ENCODE data around the gene MAP4K4.

MAP4K4 gene

GRCh38 chr2:101833890-101834523, 136.5 kb downstream of the MAP4K4 start:
- H3K27me3 ChIP-seq (ENCODE audit: low read length) = no peaks in the 10 kb centered on the region
- H3K27ac ChIP-seq (ENCODE audit: low read depth, low read length) = no peak overlapping the region
- H3K79me2 ChIP-seq (ENCODE audit: insufficient read depth, low read length) = 0 out of 2 replicates have a peak, but pooled peaks cover 2% of the 10 kb centered on the region
- H3K9ac ChIP-seq (ENCODE audit: low read length) = no peak overlapping the region
- H3F3A ChIP-seq (ENCODE audit: insufficient read depth) = peaks cover 2% of the 10 kb centered on the region; the same call in 1 of the 2 replicates
- H3K4me3 ChIP-seq (ENCODE audit: insufficient read depth, low read length, poor library complexity, severe bottlenecking) = no peak overlapping the region
- H3K9me3 ChIP-seq (ENCODE audit: insufficient read depth, low read length) = no peaks in the 10 kb centered on the region
- H3K9me2 ChIP-seq (replicated peaks; ENCODE audit: insufficient read depth, low read length) = no peaks in the 10 kb centered on the region
- H2AFZ ChIP-seq (ENCODE audit: low read depth, low read length, severe bottlenecking) = no peak overlapping the region
- H4K20me1 ChIP-seq (ENCODE audit: low read depth, low read length) = peaks cover 13% of the 10 kb centered on the region
- H3K4me2 ChIP-seq (ENCODE audit: low read depth, low read length, poor library complexity, severe bottlenecking) = no peak overlapping the region
- TF ChIP-seq CTCF (IDR thresholded peaks at IDR 0.05; ENCODE audit: insufficient read depth, low read length, poor library complexity, severe bottlenecking) = no peak
- TF ChIP-seq EZH2phosphoT487 (conservative IDR thresholded peaks at IDR 0.05; ENCODE audit: low read length) = no peak
- H3K36me3 ChIP-seq (ENCODE audit: low read length) = peaks cover 48% of the 10 kb centered on the region

- Histone ChIP-seq H3K27ac (ENCODE audit: low read depth, low read length) (no peak overlapping the region), H3K79me2 (ENCODE audit: insufficient read depth, low read length) (0 out of 2 replicates have a peak, but pooled peaks cover 4% of the 10 kb centered on the region), H3K36me3 (ENCODE audit: low read length) (peaks cover 54% of the 10 kb centered on the region), H3K9ac (ENCODE audit: low read length) (no peak overlapping the region), H3K9me2 (replicated peaks; ENCODE audit: insufficient read depth, low read length) (no peaks in the 10 kb centered on the region), H3K27me3 (ENCODE audit: low read length) (no peaks in the 10 kb centered on the region), H3K9me3 (ENCODE audit: insufficient read depth, low read length) (no peaks in the 10 kb centered on the region), H3K4me2 (ENCODE audit: low read depth, low read length, poor library complexity, severe bottlenecking) (no peak overlapping the region), H4K20me1 (ENCODE audit: low read depth, low read length) (peaks cover 2% of the 10 kb centered on the region; the same call in 1 of the 2 replicates), H2AFZ (ENCODE audit: low read depth, low read length, severe bottlenecking) (no peak overlapping the region), H3F3A (ENCODE audit: insufficient read depth) (no peaks in the 10 kb centered on the region), H3K4me3 (ENCODE audit: insufficient read depth, low read length, poor library complexity, severe bottlenecking) (no peak overlapping the region)
- no peak for TF ChIP-seq CTCF (IDR thresholded peaks at IDR 0.05; ENCODE audit: insufficient read depth, low read length, poor library complexity, severe bottlenecking)
- TF ChIP-seq EZH2phosphoT487 (conservative IDR thresholded peaks at IDR 0.05; ENCODE audit: low read length) = no peak
Measured at GRCh38 chr2:101837354-101837753, 139.8 kb downstream of the MAP4K4 start.

- H3K4me3 ChIP-seq (ENCODE audit: insufficient read depth, low read length, poor library complexity, severe bottlenecking) = no peak overlapping the region
- no peaks in the 10 kb centered on the region for H3F3A ChIP-seq (ENCODE audit: insufficient read depth)
- H3K9me2 ChIP-seq (replicated peaks; ENCODE audit: insufficient read depth, low read length) = no peaks in the 10 kb centered on the region
- 0 out of 2 replicates have a peak, but pooled peaks cover 4% of the 10 kb centered on the region for H3K79me2 ChIP-seq (ENCODE audit: insufficient read depth, low read length)
- H3K36me3 ChIP-seq (ENCODE audit: low read length) = peaks cover 43% of the 10 kb centered on the region
- no peaks in the 10 kb centered on the region for H3K9me3 ChIP-seq (ENCODE audit: insufficient read depth, low read length)
- no peak overlapping the region for H3K27ac ChIP-seq (ENCODE audit: low read depth, low read length)
- H3K9ac ChIP-seq (ENCODE audit: low read length) = no peak overlapping the region
- no peaks in the 10 kb centered on the region for H4K20me1 ChIP-seq (ENCODE audit: low read depth, low read length)
- H3K4me2 ChIP-seq (ENCODE audit: low read depth, low read length, poor library complexity, severe bottlenecking) = no peak overlapping the region
- TF ChIP-seq CTCF (IDR thresholded peaks at IDR 0.05; ENCODE audit: insufficient read depth, low read length, poor library complexity, severe bottlenecking) = no peak
- TF ChIP-seq EZH2phosphoT487 (conservative IDR thresholded peaks at IDR 0.05; ENCODE audit: low read length) = no peak
- H2AFZ ChIP-seq (ENCODE audit: low read depth, low read length, severe bottlenecking) = no peak overlapping the region
- H3K27me3 ChIP-seq (ENCODE audit: low read length) = no peaks in the 10 kb centered on the region
Measured at GRCh38 chr2:101841679-101842327, 144.3 kb downstream of the MAP4K4 start.
